Hematopoietic multipotent progenitor cell treated with erythropoietin and hydrocortisone succinate and interleukin-3 and kit ligand, for 6 days (in vitro differentiated cells): Measurements from ENCODE around the gene FAM174C.

ENCODE experiments used
- DNase-seq: peaks from one replicate; pipeline ENCODE4 v3.0.0-alpha.2; 2015

The FAM174C gene

DNA sequence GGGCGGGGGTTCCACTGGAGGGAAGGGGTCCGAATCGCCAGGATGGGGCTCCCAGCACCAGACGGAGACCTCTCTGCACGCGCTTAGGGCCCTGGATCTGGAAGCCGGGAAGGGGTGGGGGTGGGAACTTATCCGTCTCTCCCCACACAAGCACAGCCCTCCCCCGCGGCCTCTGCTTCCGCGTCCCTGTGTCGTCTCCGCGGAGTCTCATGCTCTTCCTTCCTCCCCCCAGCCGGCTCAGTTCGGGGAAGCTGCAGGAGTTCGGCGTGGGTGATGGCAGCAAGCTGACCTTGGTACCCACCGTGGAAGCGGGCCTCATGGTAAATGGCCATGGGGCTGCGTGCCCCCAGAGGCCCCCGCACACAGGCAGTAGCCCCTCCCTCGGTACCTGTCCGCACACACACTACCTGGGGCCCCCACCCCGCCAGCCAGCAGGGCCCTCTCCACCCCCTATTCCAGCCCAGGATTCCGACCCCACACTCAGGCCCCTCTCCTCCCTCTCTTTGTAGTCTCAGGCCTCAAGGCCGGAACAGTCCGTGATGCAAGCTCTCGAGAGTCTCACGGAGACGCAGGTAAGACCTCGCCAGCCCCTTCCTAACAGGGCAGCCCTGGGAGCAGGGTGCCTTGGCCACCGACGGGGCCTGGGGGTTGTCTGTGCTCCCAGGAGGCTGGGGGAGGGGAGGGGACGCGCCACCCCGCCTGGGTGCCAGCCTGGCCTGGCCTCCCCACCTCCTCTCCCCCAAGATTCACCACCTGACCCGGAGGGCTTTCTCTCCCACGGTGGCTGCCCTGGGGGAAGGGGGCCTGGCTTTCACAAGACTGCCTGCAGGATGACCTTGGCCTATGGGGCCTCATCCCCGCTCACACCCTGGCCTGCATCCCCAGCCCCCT is 23.8 kb upstream of the FAM174C start:
- DNase-seq, result peak; percentile 88

DNA sequence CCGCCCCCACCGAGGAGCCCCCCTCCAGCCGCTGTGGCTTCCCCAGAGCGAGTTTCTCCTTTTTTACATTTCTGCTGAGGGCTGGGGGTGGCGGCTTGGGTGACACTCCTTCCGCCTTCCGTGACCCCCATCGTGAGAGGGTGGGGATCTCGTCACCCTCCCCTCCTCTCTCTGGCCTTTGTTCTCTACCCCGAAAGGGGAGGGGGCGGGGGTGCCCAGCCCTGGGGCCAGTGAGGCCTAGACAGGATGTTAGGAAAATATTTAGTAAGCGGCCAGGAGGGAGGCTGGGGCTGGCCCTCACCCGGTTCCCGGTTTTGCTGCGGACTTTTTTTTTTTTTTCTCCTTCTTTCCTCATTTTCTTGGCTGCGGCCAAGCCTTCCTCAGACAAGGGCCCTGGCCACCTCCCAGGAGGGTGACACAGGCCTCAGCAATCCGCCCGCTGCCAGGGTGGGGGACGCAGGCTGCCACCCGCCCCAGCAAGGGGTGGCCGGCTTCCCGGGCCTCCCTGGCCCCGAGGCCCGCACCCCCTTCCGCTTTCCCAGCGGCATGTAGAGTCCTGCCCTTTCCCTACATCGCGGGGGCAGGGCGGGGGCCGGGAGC is 23.0 kb upstream of the FAM174C start:
- peak; percentile 84 for DNase-seq

DNA sequence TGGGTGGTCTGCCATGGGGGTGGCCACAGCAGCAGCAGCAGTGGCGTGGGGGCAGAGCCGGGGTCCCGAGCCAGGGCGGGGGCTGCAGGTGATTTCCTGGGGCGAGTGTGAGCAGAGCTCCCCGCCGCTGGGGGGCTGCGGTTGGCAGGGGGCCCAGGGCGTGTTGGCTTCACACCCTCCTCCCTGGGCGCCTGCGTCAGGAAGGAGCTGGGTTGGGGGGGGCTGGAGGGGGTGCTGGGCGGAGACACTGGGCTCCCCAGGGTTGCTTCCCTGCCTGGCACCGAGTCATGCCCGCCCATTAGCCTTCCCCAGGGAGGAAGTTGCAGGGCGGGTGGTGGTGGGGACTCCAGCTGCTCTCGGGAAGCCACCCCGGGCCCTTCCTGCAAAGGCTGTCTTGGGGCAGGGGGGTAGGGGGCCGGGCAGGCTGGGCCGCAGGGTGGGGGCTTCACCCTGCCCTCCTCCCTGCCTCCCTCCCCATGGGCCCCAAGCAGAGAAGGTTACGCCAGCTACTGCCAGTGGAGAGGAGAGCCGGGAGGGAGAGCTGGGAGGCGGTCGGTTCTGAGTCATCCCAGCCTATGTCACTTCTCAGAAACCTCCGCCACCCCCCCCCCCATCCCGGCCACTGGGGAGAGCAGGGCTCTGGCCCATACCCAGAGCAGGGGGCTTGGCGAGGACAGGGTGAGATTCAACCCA is 22.4 kb upstream of the FAM174C start:
- DNase-seq, result peak; percentile 91

DNA sequence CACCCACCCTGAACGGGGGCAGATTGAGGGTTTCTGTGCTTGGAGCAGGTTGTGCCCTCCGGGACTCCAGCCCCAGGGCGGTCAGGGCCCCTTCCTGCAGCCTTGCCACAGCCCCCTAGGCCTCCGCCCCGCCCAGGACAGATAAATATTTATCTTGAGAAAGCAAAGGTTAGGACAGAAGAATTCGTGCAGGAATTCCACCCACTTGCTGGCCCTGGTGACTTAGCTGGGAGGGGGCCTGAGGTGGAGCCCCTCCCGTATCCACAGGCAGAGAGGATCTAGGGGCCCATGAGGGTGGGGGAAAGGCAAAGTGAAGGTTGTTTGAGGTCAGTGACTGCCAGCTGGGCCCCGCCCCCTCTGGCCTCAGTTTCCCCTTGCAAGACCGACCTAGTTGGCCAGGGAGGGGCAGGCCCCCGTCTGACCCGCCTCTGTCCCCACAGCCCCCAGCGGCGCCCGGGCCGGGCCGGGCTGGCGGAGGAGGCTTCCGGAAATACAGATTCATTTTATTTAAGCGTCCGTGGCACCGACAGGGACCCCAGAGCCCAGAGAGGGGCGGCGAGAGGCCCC is 21.7 kb upstream of the FAM174C start:
- peak; percentile 84 for DNase-seq

DNA sequence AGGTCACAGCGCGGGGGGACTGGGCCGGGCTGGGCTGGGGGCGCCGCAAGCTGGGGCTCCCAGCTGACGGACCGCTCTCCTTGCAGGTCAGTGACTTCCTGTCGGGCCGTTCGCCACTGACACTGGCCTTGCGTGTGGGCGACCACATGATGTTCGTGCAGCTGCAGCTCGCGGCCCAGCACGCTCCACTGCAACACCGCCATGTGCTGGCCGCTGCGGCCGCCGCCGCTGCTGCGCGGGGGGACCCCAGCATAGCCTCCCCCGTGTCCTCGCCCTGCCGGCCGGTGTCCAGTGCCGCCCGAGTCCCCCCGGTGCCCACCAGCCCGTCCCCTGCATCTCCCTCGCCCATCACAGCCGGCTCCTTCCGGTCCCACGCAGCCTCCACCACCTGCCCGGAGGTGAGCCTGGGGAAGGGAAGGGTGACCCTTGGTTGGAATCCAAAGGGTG is 21.2 kb upstream of the FAM174C start:
- no peak for DNase-seq

DNA sequence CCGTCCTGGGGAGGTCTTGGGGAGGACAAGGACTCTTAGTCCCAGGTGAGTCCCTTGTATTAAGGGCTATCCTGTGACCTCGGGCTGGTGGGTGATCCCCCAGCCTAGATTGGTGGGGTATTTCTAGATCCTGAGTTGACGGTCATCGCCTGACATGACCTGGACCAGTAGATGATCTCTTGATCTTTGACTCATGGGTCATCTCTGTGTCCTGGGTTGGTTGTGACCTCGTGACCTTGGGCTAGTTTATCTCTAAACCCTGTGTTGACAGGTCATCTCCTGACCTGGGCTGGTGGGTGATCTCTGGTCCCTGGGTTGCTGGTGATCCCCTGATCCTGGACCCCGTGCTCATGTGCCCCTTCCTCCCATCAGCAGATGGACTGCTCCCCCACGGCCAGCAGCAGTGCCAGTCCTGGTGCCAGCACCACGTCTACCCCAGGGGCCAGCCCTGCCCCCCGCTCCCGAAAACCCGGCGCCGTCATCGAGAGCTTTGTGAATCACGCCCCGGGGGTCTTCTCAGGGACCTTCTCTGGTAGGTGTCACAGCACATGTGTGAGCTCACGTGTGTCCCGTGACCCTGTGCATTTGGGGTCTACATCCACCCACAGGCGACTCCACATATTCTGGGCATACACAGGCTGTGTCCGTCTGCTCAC is 20.7 kb upstream of the FAM174C start:
- no peak for DNase-seq

DNA sequence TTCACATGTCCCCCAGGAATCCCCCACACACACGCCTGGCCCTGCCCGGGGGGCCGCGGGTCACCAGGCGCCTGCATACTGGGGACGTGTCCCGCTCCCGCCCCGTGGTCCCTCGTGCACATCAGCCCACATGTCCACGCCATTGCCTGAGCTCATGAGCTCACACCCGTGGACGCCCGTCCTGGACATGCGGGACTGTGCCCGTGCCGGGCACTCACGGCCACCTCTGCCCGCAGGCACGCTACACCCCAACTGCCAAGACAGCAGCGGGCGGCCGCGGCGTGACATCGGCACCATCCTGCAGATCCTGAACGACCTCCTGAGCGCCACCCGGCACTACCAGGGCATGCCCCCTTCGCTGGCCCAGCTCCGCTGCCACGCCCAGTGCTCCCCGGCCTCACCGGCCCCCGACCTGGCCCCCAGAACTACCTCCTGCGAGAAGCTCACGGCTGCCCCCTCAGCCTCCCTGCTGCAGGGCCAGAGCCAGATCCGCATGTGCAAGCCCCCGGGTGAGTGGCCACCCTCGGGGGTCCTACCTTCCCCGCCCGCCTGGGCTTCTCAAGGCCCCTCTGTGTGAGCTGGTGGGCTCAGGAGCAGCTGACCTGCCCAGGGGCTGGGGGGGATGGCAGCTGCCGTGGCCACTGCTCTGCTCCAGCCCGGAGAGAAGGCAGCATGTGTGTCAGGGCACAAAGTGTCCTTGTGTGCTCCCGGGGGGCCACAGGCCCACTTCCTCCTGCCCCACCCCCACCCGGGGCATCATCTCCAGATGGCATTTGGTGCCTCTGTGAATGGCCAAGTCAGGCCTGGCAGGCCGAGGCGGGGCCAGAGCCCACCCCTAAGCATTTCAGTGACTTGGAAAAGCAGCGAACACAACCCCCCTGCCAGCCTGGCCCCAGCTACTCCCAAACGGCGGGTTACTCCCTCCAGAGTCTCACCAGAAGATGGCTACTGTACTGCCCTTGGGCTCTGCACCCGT is 19.9 kb upstream of the FAM174C start:
- DNase-seq, result no peak

DNA sequence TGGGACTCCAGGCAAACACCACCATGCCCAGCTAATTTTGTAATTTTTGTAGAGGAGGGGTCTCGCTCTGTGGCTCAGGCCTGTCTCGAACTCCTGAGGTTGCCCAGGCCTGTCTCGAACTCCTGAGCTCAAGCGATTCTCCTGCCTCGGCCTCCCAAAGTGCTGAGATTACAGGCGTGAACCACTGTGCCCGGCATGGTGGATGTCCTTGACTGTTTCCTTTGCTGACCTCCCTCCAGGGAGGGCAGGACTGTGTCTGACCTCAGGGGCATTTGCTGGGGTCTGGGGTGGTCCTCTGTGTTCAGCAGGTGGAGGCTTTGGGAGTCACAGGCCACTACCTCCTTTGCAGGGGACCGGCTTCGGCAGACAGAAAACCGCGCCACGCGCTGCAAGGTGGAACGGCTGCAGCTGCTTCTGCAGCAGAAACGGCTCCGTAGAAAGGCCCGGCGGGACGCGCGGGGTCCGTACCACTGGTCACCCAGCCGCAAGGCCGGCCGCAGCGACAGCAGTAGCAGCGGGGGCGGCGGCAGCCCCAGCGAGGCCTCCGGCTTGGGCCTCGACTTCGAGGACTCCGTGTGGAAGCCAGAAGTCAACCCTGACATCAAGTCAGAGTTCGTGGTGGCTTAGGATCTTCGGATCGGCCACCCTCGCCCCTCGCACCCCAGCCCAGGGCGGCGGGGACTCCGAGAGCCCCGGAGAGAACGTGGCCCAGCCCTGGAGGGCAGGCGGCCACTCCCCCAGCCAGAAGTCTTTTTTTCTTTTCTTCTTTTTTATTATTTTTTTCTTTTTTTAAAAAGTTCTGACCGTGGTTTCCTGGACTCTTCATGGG is 18.5 kb upstream of the FAM174C start:
- DNase-seq, result no peak

DNA sequence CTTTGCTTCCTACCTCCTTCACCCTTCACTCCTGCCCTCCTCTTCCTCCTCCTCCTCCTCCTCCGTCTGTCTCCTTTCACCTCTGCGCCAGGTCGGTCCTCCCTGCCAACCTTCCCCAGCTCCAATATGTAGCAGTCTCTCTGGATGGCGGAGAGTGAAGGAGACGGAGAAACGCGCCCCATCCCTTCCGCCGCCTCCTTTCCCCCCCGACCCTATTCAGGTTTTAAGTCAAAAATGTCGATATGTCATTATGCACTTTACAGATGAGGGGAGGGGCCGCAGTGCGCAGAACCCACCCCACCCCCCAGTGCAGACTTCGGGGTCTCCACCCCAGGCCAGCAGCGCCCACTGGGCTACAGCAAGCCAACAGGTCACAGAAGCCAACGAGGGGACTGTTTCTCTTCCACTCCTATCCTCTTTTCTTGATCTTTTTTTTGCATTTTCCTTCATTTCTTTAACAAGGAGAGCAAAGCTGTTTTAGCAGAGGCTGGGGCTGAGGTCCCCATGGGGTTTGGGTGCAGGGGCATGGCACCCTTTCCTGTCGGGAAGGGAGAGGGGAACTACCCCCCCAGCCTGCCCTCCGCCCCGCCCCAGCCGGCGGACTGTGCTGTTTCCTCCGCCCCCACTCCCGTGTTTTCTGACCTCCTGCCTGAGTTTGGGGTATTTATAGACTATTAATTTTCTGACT is 17.7 kb upstream of the FAM174C start:
- no peak for DNase-seq

DNA sequence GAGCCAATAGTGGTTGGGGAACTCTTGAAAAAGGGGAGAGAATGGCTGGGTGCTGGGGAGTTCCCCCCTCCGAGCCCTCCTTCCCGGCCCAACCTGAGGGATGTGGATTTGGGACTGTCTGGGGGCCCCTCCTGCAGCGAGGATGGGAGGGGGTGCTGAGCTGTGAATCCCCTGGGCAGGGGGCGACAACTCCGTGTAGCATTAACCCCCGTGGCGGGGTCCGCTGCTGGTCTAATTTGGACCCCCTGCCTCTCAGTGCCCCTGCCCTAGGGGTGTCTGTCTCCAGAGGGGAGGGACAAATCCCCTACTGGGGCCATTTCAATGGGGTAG is 17.2 kb upstream of the FAM174C start:
- no peak for DNase-seq

DNA sequence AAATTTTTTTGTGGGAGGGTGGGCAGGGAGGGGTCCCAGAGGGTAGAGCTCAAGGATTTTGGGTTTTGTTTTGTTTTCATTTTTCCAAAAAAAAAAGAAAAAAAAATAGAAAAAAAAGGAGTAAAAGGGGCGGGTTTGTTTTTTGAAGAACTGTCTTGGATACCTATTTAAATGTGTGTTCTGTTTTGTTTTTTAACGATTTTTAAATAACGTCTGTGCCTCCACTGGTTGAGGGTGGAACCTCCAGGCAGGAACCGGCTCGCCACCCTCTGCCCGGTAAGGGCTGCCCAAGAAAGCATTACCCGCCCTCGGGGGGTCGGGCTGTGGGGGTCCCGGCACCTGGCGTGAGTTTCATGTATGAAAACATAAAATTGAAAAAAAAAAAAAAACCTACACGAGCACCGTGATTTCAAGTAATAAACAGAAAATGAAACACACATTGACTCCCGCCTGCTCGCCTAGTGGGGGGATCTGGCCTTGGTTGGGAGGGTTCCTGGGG is 16.6 kb upstream of the FAM174C start:
- DNase-seq, result peak; percentile 43

DNA sequence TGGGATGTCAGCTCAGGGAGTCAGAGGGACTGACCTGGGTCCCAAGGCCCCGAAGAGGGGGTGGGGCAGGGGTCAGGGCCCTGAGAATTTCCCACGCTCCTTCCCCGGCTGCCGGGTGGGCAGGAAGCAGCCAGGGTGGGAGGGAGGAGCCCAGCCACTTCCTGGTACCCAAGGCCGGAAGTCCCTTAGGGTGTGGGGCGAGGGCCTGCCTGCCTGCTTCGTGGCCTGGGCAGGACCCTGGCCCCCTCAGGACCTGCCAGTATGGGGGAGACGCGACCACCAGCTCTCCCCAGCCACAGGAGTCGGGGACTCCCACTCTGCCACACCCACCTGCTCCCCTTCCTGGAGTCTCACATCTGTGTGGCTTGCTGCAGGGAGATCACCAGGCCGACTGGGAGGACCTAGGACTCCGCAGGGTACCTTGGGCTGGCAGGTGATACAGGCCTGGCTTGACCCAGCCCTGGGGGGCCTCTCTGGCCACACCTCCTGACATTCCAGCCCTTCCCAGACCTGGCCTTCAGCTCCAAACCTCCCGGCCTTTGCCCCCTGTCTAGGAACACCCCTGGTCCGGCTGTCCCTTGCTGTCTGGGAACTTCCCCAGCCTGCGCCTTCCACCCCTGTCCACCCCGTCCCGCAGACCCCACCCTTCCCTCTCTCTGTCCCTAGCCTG is 16.0 kb upstream of the FAM174C start:
- DNase-seq, result peak; percentile 81

DNA sequence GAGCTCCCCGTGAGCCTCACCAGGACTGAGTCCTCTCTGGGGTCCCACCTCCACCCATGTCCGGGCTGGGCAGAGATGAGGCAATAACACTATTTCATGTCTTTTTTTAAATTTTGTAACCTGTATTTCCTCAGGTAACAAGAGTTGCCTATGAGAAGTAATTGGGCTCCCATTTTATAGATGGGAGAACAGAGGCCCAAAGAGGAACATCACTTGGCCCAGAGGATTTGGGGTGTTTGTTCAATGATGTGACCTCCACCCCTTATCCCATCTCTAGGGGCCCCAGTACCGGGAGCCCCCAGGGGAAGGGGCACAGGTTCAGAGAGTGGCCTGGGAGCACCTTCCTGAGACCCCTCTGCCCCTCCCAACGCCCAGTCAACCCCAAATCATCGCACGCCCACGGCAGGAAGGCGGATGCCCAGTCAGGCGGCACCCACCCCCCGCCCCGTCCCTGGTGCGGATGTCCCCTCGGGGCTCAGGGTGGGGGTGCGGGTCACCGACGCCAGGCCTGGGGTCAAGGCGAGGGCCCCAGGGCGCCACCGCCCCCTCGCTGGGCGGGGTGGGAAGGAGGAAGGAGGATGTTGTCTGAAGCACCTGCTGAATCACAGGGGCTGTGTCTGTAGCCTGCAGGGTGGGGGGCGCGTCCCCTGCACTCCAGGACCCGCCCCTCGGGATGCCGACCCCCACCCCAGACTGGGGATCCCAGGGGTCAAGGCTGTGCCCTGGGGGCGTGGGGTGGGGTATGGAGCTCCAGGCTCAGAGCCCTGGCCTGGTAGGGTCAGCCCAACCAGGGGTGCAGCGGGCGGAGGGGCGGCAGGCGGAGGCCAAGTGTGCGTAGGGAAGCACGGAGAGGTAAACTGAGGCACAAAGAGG is 15.2 kb upstream of the FAM174C start:
- DNase-seq, result peak; percentile 30

DNA sequence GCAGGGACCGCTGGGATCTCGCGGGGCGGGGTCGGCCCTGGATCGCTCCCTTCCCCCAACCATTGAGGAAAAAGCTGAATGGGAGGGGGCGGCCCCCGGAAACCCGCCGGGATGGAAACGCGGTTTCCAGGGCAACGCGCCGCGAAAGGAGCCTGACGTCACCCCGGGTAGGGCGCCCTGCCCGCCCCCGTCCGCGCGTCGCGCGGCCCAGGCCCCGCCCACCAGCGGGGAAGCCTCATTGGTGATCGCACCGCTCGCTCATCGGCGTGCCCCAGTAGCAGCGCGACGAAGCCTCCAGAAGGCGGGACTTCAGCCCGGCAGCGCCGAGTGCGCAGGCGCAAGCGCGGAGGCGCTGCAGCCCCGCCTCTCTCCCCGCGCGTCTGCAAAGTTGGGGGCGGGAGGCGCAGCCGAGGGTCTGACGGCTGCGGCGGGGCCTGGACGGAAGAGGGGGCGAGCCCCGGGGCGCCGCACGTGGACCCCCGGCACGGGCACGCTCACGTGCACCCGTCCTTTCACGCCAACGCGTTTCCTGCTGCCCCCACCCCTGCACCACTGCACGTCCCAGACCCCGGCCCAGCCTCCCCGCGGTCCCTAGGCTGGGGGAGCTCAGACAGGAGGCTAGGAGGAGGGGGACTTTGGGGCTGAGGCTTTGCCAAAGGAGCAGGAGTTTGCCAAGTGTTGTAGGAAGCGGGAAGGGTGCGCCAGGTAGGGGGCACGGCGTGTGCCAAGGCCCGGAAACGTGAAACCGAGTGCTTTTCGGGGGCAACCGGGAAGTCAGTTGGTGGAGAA is 14.4 kb upstream of the FAM174C start:
- DNase-seq, result peak; percentile 97

DNA sequence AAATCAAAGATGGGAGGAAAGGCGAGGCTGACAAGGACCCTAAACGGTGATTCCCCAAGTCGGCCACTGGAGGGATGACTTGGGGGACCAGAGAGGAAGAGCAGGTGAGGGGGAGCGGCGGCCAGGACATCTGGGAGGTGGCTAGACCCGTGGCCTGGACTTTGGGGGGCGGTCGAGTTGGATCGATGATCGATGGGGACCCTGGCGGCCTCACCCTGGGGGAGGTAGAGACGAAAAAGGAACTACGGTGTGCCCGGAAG is 13.9 kb upstream of the FAM174C start:
- peak; percentile 63 for DNase-seq

DNA sequence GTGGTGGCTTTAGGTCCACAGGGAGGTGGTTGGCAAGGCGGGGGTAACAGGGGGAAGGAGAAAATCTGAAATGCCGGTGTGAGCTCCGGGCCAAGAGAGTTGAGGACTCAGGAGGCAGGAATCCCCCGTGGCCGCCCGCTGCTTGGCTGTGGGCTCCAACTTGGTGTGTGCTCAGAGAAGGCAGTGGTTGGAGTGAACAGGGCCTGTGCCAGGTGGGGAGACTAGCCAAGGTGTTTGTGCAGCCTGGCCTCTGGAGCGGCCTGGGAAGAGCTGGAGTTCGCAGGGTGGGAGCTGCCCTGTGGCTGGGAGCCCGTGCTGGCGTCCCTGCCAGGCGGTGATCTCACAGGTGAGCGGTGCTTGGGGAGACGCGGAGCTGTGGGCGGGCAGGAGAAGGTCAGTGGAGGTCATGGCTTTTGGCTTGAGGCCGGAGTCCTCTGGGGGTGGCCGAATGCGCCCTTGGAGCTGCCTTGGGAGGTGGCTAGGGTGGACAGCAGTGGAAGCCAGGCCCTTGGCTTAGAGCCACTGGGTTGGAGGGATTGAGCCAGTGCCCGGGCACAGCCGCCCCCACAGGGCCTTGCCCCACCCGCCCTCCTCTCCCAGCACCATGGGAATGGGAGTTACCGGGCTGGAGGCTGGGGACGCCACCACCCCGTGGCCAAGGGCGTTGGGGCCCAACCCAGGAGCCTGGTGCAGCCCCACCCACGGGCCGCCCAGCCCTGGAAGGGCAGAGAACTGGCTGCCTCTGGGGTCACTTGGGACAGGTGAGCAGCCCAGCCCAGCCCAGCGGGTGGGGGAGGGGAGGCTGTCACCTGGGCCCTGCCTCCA is 13.3 kb upstream of the FAM174C start:
- DNase-seq, result peak; percentile 79

DNA sequence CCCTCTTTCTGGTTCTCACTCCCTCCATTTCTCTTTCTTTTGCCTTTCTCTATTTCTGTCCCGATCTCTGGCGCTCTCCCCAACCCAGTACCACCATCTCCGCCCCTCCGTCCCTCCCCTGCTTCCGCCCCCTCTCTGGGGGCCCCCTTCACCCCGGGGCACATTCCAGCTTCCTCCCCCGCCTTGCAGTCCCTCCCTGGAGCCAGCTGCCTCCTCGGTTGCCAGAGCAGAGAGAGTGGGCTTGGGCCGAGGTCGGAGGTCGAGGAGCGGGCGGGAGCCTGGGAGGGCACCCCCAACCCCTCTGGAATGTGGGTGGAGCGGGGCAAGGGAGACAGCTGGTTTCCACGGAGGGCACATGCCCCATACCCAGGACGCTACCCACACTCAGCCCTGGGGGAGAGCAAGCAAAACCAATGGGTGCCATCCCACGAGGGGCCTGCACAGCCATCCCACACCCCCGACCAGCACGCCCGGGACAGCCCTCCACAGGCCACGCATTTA is 12.7 kb upstream of the FAM174C start:
- no peak for DNase-seq
